ENCODE measurements around the gene CALHM4.

DNA sequence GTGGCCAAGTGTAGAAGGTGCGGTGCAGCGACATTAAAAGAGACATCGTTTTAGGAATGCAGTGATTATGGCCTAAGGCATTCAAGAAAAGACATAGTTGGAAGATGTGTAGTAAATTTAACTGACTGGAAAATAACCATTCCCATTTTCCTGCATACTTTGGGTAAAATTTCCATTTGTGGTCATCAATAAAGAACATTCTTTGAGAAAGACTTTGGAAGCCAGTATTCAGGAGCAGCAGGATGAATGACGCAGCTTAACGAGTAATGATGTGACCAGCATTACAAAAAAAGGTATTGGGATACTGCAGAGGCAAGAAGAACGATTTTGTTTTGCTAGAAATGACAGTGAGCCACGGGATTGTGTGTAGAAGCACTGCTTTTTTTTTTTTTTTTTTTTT, 10.8 kb downstream of the CALHM4 start:
- TF ChIP-seq POLR2A (IDR thresholded peaks at IDR 0.05; ENCODE audit: low read depth, low read length) = no peak
- no peak for TF ChIP-seq POLR2AphosphoS5 (IDR thresholded peaks at IDR 0.05; ENCODE audit: low read depth, low read length)
- no peak for TF ChIP-seq TAF1 (IDR thresholded peaks at IDR 0.05; ENCODE audit: low read depth, low read length)
- no peak for TF ChIP-seq PAX5 (IDR thresholded peaks at IDR 0.05; ENCODE audit: insufficient read depth, low read length, severe bottlenecking)
- TF ChIP-seq POU2F2 (IDR thresholded peaks at IDR 0.05; ENCODE audit: low read depth, low read length) = no peak
- no peak for TF ChIP-seq SPI1 (IDR thresholded peaks at IDR 0.05; ENCODE audit: low read depth, low read length)
